ENCODE measurements around the gene APCDD1. TPM values are rescaled to one million over a fixed set of nuclear protein-coding genes. Genes with fewer than 3 reads are reported as not detected.

APCDD1 gene
- total and polyA plus RNA-seq, 10 donors = 0.93 to 11.8 (median 5.6) TPM

DNA sequence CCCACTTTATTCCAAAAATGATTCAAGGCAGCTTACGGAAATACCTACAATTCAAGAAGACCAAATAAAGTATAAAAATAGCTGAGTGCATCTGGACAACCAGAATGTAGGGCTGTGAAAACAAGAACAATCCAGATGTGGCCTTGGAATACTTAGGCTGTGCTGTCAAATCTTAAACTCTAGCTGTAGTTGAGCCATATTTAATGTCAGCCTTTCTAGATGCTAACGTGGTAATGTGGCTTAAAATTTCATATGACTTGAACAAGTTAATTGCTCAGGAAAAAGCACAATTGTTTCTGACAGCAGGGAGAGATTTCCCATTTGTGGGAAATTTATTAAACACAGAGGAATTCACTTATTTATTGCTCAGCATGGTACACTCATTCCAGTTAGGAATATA lies 56.8 kb downstream of the APCDD1 start:
- Histone ChIP-seq H3K4me3 (no peak overlapping the region), H3K36me3 (no peaks in the 10 kb centered on the region), H3K9me3 (peaks cover 6 to 35% (median 21%) of the 10 kb centered on the region in 8 donors), H3K27me3 (replicated peaks in 1 of 7) (peaks cover 0 to 6% (median 0%) of the 10 kb centered on the region in 7 donors), H3K4me1 (no peaks in the 10 kb centered on the region), H3K27ac (no peak overlapping the region)
- intact Hi-C loops (cut with DNase I; ENCODE audit: low total_unique reads) = no loop called here
- 59 to 89% (median 84%) methylated on average over 2 of the region's 2 CpGs for WGBS, 5 donors
- no peak for DNase-seq
- TF ChIP-seq POLR2AphosphoS5 (IDR thresholded peaks at IDR 0.05) (no peak), POLR2A (IDR thresholded peaks at IDR 0.05) (no peak)
- TF ChIP-seq, protein P1, sequence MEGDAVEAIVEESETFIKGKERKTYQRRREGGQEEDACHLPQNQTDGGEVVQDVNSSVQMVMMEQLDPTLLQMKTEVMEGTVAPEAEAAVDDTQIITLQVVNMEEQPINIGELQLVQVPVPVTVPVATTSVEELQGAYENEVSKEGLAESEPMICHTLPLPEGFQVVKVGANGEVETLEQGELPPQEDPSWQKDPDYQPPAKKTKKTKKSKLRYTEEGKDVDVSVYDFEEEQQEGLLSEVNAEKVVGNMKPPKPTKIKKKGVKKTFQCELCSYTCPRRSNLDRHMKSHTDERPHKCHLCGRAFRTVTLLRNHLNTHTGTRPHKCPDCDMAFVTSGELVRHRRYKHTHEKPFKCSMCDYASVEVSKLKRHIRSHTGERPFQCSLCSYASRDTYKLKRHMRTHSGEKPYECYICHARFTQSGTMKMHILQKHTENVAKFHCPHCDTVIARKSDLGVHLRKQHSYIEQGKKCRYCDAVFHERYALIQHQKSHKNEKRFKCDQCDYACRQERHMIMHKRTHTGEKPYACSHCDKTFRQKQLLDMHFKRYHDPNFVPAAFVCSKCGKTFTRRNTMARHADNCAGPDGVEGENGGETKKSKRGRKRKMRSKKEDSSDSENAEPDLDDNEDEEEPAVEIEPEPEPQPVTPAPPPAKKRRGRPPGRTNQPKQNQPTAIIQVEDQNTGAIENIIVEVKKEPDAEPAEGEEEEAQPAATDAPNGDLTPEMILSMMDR (IDR thresholded peaks at IDR 0.05 in 8 of 11, conservative IDR thresholded peaks at IDR 0.05 in 3 of 11) = no peak

DNA sequence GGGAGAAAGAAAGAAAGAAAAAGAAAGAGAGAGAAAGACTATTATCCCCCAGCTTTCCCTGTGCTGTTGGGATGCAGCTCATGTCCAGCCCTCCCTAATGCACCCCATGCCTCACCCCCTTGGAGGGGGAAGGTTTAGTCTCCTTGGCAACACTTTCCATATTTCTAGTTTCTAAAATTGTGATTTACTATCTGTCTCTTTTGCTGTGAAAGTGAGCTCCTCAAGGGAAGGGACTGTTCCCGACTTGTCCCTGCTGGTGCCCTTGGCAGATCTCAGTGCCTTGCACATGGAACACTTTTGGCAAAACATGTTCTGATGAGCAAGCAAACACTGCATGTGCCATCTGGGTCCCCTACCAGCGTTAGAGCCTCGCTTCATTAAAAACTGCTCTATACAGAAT lies 59.6 kb downstream of the APCDD1 start:
- Histone ChIP-seq H3K27me3 (replicated peaks in 1 of 7) (peaks cover 0 to 18% (median 0%) of the 10 kb centered on the region in 7 donors), H3K27ac (no peak overlapping the region), H3K4me1 (peaks cover under 1 to 9% (median 6%) of the 10 kb centered on the region in 6 donors)

DNA sequence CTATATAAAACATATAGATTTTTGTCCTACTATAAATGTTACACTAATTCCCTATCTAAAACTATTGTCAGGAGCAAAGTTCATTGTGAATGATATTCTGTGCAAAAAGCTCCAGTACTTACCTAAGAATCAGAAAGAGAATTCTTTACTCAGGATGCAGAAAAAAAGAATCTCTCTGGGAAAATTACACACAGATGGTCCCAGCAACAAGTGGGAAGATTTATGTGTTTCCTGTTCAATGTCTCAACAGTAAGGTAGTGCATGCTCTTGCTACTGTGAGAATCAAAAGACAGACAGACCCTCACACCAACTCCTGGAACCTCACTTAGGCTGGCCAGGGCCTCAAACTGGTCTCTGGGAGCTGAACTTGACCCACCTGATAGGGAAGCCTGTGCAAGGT lies 60.2 kb downstream of the APCDD1 start:
- Histone ChIP-seq H3K36me3 (no peaks in the 10 kb centered on the region), H3K4me3 (no peak overlapping the region), H3K4me1 (peaks cover 5 to 15% (median 11%) of the 10 kb centered on the region in 6 donors), H3K27ac (no peak overlapping the region), H3K9me3 (peaks cover 0 to 5% (median 0%) of the 10 kb centered on the region in 8 donors), H3K27me3 (replicated peaks in 1 of 7) (peaks cover 0 to 23% (median 0%) of the 10 kb centered on the region in 7 donors)
- intact Hi-C loops (cut with DNase I; ENCODE audit: low total_unique reads) = no loop called here
- no peak for DNase-seq
- TF ChIP-seq POLR2A (IDR thresholded peaks at IDR 0.05) (no peak), POLR2AphosphoS5 (IDR thresholded peaks at IDR 0.05) (no peak)
- TF ChIP-seq, protein P1 (IDR thresholded peaks at IDR 0.05 in 8 of 11, conservative IDR thresholded peaks at IDR 0.05 in 3 of 11) = no peak

More for the DNA sequence above, 59.6 kb downstream of the APCDD1 start:
- no peak for DNase-seq
- Histone ChIP-seq H3K36me3 (no peaks in the 10 kb centered on the region), H3K4me3 (no peak overlapping the region), H3K9me3 (peaks cover 0 to 6% (median under 1%) of the 10 kb centered on the region in 8 donors)
- intact Hi-C loops (cut with DNase I; ENCODE audit: low total_unique reads) = no loop called here
- 67 to 78% (median 68%) methylated on average over 3 of the region's 3 CpGs for WGBS, 5 donors
- TF ChIP-seq, protein P1 (IDR thresholded peaks at IDR 0.05 in 8 of 11, conservative IDR thresholded peaks at IDR 0.05 in 3 of 11) = no peak
- TF ChIP-seq POLR2A (IDR thresholded peaks at IDR 0.05) = no peak
- no peak for TF ChIP-seq POLR2AphosphoS5 (IDR thresholded peaks at IDR 0.05)

DNA sequence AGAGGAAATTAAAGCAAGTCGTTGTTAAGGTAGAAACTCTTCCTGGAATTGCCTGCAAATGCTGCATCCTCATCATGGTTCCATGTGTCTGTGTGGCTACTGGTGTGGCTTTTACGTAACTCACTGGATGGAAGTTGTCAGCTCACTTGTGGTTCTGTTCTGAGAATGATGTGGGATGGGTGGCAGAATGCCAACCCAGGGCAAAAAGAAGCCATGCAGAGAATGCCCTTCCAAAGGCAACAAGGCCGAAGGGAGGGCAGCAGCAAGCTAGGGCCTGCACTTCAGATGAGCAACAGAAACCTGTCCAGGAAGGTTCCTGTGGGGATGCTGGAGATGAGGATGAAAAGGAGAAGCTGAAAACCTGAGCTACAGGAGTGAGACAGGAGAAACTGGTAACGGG lies 61.0 kb downstream of the APCDD1 start:
- Histone ChIP-seq H3K4me1 (peaks cover 5 to 23% (median 18%) of the 10 kb centered on the region in 6 donors), H3K4me3 (no peak overlapping the region), H3K9me3 (peaks cover 0 to 5% (median 0%) of the 10 kb centered on the region in 8 donors), H3K36me3 (no peaks in the 10 kb centered on the region), H3K27me3 (replicated peaks in 1 of 7) (peaks cover 0 to 24% (median 0%) of the 10 kb centered on the region in 7 donors), H3K27ac (no peak overlapping the region)
- WGBS, 5 donors = 31 to 60% (median 58%) methylated on average over 4 of the region's 4 CpGs
- TF ChIP-seq, protein P1 (IDR thresholded peaks at IDR 0.05 in 8 of 11, conservative IDR thresholded peaks at IDR 0.05 in 3 of 11) = no peak
- no peak for TF ChIP-seq POLR2A (IDR thresholded peaks at IDR 0.05)
- no peak for TF ChIP-seq POLR2AphosphoS5 (IDR thresholded peaks at IDR 0.05)
- intact Hi-C loops (cut with DNase I; ENCODE audit: low total_unique reads) = no loop called here
- DNase-seq = no peak

Data from spleen (tissue), 11 donors.